22Rv1 (cell line): Measurements from ENCODE around the gene CAMTA1.

ENCODE experiments used
- ZFX ChIP-seq: fragments of 450-650 bp; IDR thresholded peaks from 2 replicates; pipeline ENCODE4 v1.6.1; 2017; ENCODE audit warnings: antibody characterized with exemption, borderline replicate concordance
- TF ChIP-seq, protein P1 (sequence below): fragments of 450-650 bp; IDR thresholded peaks from 2 replicates; pipeline ENCODE4 v1.5.1; 2017; ENCODE audit warnings: mild to moderate bottlenecking

DNA sequence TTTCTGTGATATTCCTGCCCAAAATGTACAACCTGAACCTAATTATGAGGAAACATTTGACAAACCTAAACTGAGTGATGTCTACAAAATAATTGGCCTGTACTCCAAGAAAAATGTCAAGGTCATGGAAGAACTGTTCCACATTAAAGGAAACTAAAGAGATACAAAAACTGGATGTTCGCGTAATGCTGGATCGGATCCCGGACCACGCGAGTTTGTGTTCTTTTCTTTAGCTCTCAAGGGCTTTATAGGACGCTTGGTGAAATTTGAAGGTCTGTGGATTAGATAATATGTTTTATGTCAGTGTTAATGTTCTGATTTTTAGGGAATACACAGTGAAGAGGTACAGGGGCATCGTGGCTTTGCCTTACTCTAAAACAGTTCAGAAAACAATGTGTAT is 400.5 kb downstream of the CAMTA1 start:
- TF ChIP-seq, protein P1, sequence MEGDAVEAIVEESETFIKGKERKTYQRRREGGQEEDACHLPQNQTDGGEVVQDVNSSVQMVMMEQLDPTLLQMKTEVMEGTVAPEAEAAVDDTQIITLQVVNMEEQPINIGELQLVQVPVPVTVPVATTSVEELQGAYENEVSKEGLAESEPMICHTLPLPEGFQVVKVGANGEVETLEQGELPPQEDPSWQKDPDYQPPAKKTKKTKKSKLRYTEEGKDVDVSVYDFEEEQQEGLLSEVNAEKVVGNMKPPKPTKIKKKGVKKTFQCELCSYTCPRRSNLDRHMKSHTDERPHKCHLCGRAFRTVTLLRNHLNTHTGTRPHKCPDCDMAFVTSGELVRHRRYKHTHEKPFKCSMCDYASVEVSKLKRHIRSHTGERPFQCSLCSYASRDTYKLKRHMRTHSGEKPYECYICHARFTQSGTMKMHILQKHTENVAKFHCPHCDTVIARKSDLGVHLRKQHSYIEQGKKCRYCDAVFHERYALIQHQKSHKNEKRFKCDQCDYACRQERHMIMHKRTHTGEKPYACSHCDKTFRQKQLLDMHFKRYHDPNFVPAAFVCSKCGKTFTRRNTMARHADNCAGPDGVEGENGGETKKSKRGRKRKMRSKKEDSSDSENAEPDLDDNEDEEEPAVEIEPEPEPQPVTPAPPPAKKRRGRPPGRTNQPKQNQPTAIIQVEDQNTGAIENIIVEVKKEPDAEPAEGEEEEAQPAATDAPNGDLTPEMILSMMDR: no peak
- no peak for TF ChIP-seq ZFX
